Activated effector memory CD4-positive, alpha-beta T cell treated with Interleukin-2 at 50 U/mL for 16 hours (primary cell): ENCODE measurements around the gene MTHFD2L.
"Not testable (repeated sequence)": the region's sequence is repeated elsewhere in the genome, so short reads cannot be mapped to it uniquely, and the experiment has no call there.

Experiments used
- DNase-seq: peaks from one replicate; pipeline ENCODE4 v3.0.0-alpha.2; 2020

The MTHFD2L gene

GRCh38 chr4:74314329-74314728, 156.4 kb downstream of the MTHFD2L start:
- no peak for DNase-seq

GRCh38 chr4:74314944-74315343, 157.0 kb downstream of the MTHFD2L start:
- DNase-seq, result no peak

GRCh38 chr4:74315376-74315775, 157.5 kb downstream of the MTHFD2L start:
- no peak for DNase-seq

- DNase-seq, result no peak
Observed at GRCh38 chr4:74316397-74316796, 158.5 kb downstream of the MTHFD2L start.

DNA sequence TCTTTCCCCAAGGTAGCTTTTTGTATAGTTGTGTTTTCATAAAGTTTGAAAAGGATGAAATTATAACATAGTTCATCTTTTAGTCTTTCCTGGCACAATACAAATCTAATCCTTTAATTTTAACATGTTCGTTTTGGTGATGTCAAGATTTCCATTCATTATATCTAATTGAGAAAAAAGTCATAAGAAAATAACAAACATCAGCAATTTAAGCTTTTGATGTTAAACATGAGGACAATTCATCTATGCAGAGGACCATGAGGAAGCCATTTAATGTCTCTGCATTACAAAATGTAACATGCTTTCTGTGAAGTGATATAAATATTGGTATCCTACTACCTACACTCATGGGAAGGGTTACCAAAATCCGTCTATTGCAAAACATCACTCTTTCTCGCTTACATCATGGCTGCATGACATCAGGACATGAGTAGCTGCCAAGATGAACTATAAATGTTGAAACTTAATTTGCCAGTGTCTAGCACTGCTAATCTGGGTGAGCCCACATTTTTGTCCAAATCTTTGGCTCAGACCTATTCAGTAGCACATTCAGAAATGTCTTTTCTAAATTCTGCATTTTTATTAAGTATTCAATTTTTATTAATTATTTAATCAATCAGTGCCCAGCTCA, 159.8 kb downstream of the MTHFD2L start:
- no peak for DNase-seq

- no peak for DNase-seq
Observed at GRCh38 chr4:74318276-74318675, 160.4 kb downstream of the MTHFD2L start.

DNA sequence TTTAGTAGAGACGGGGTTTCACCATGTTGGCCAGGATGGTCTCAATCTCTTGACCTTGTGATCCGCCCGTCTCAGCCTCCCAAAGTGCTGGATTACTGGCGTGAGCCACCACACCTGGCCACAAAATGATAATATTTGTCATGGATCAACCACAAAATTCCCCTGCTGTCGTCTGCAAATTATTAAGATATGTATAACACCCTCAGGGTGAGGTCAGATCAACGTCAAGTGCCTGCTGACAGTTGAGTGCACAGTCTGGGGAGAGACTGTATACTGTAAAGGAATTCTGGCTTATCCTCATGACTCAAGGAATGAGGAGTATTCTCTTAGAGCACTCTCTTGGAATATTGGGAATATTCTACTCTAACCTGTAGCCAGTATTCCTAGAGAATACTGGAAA, 161.6 kb downstream of the MTHFD2L start:
- DNase-seq, result no peak

DNA sequence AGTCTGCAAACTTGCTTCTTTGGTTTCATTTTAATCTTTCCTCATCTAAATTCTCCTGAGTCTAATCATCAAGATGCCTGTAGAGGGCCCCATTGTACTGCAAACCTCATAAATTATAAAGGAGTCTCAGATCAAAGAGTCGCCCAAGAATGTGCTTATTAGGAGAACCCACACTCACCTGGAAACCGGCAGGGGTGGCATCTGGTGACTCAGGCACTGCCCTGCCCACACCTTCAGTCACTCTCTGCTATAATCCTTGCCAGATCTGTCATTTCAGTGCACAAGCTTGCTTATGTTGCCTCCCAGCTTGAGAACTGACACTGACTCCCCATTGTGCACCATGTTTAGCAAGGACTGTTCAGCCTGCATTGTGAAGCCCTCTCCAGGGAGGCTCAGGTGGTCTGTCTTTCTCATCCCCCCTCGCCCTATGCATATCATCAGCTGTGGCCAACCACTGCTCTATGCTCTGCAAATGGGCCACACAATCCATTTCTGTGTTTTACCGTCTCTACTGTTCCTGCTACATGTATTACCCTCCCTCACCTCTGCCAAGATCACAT, 162.7 kb downstream of the MTHFD2L start:
- no peak for DNase-seq

DNA sequence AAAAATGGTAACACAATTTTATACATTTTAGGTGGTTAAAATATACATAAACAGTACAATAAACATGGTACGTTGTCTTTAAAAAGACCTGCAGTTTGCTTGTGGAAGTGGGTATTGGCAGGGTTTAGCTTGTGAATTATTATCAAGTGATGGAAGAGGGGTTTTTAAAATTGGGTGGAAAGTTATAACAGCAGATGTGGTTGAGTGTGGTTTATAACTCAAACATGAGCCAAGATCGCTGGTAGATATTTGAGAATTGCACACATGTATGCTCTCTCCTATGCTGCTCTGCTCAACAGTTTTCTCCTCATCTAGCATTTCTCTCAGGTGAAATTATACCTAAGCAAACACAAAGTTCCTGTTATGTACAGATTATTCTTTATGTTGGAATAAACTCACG, 164.4 kb downstream of the MTHFD2L start:
- DNase-seq, result no peak

DNA sequence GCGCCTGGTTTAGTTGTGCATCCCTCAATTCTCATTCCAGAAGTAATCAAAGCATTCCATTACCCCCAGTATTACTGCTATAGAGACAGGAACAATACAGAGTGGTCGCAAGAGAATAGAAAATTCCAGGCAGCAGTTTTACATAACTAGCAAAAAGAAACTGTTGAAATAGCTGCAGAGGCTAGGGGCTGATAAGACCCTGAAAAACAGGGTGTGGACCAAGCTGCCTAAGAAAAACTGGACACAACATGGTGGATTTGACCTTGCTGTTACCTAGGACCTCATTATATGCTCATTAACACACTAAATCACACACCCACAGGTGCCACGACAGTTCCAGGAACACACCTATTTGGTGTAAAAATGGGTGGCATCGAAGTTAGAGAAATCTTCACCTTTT, 165.7 kb downstream of the MTHFD2L start:
- DNase-seq, result no peak

GRCh38 chr4:74324262-74324661, 166.3 kb downstream of the MTHFD2L start:
- no peak for DNase-seq

GRCh38 chr4:74325886-74326285, 168.0 kb downstream of the MTHFD2L start:
- no peak for DNase-seq

DNA sequence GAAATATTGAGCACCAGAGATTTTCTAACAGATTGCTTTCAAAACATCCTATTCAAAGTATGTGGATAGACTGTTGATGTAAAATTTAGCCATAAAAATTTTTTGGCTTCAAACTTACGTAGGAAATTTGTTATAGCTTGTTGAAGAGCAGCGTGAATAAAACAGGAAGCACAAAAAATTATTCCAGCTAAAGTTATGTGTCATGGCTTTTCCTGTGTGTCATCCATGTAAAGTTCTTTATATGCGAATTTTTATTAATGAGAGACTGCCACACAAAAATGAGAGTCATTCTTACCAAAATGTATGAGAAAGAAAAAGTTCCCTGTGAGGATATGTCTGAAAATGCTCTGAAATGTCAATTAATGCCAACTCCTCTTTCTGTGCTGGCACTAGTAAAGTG, 169.8 kb downstream of the MTHFD2L start:
- no peak for DNase-seq

DNA sequence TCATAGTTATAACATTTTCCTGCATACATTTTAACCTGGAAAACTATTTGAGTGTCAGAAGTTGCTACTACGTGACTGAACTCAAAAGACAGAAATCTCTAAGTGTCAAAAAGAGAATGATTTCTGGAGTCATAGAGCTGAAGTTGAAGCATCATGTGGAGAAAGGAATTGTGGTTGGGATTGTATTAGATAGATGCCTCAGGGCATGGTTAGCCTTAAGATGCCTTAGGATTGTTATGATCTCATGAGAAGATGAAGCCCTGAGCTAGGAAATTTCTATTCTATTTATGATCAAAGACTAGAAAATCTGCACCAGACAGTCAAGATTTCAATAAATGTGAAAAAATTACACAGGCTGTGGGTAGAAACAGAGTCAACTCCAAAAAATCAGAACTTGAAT, 170.6 kb downstream of the MTHFD2L start:
- no peak for DNase-seq

DNA sequence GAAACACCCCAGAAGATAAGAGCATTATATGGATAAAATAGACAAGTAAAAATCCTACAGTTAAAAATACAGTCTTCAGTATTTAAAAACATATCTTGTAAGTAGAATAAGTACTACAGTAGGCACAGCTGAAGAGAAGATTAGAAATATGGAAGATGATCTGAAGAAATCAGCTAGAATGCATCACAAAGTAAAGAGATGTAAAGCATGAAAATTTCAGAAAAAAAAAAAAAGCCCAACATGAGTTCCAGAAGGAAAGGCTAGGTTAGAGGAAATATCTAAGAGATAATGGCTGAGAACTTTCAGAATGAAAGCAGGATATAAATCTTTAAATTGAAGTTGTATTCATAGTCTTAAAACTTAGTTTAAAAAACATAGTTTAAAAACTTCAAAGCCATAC, 171.4 kb downstream of the MTHFD2L start:
- DNase-seq, result no peak

DNA sequence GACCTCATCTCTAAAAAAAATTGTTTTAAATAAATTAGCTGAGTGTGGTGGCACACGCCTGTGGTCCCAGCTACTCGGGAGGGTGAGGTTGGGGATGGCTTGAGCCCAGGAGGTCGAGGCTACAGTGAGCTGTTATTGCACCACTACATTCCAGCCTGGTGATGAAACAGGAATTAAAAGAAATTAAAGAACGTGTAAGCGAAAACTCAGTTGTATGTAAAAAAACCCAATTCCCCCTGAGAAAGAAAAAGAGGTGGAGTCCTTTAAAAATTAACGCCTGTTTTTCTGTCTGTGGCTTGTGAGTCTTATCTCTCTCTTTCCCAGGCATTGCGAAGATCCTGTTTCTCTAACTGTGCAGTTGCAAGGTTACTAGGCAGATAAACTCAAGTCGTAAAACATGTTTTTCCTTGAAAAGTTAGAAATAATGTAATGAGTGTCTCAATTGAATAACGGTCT, 172.4 kb downstream of the MTHFD2L start:
- DNase-seq, result no peak

DNA sequence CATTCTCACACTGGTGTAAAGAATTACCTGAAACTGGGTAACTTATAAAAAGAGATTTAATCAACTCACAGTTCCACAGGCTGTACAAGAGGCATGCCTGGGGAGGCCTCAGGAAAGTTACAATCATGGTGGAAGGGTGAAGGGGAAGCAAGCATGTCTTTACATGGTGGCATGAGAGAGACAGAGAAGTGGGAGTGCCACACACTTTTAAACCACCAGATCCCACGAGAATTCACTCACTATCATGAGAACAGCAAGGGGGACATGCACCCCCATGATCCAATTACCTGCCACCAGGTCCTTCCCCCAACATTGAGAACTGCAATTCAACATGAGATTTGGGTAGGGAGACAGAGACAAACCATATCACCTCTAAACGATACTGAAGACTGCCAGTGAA, 173.3 kb downstream of the MTHFD2L start:
- DNase-seq, result no peak

DNA sequence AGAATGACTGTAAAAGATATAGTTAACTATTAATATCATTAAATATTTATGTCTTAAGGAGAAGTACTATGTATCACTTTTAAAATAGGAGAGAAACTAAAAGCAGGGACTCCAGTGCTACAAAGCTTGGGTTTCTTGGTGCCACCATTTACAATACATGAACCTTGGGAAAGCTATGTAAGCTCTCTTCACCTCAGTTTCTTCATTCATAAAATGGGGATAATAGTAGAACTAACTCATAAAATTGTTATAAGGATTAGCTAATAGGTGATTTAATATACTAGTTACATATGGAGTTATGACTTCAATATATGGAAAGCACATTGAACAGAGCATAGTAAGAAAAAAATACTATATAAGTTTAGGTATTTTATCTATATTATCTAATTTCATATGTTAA, 174.0 kb downstream of the MTHFD2L start:
- DNase-seq, result no peak

- DNase-seq, result no peak
Observed at GRCh38 chr4:74334636-74335035, 176.7 kb downstream of the MTHFD2L start.

DNA sequence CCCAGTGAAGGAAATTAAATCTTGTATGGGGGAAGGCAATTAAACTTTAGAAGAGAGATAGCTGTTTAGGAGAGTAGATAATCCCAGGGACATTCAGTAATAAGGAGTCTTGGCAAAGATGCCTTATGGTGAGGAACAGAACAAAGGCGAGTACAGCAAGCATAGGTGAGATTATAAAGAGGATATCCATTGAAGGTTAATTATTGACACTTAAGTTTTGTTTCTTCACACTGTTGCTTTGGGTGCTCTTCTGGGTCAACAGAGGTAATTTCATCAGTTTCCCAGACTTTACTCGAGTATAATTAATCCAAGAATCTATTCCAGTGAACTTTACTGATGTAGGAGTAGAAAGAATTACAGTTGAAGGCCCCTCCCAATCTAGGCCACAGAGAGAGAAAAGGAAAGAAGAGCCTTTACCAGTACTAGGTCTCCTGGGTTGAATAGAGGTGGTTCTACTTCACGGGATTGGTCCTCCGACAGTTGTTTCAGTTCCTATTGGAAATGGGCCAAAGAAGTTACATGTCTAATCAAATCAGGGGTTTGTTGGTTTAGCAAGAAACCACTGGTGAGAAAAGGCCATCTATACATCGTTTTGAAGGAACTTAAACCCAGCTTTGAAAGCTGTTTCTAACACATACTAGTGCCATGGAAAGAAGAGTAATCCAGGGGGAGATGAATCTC, 177.6 kb downstream of the MTHFD2L start:
- DNase-seq, result no peak

- DNase-seq, result no peak
Observed at GRCh38 chr4:74338792-74339333, 180.9 kb downstream of the MTHFD2L start.

- DNase-seq, result no peak
Observed at GRCh38 chr4:74339501-74339900, 181.6 kb downstream of the MTHFD2L start.

DNA sequence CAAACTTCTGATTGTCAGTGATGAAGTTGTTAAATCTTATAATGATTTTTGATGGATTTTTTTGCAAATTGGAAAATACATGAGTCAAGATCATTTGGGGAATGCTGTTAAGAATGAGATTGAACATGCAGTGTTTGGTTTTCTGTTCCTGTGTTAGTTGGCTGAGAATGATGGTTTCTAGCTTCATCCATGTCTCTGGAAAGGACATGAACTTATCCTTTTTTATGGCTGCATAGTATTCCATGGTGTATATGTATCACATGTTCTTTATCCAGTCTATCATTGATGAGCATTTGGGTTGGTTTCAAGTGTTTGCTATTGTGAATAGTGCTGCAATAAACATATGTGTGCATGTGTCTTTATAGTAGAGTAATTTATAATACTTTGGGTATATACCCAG, 182.5 kb downstream of the MTHFD2L start:
- DNase-seq, result not testable (repeated sequence)

DNA sequence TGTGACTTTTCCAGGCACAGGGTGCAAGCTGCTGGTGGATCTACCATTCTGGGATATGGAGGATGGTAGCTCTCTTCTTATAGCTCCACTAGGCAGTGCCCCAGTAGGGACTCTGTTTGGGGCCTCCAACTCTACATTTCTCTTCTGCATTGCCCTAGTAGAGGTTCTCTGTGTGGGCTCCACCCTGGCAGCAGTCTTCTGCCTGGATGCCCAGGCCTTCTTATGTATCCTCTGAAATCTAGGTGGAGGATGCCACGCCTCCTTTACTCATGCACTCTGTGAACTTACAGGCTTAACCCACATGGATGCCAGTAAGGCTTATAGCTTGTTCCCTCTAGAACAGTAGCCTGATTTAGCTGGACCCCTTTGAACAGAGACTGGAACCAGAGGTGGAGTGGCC, 186.1 kb downstream of the MTHFD2L start:
- no peak for DNase-seq
